ENCODE measurements around the gene PEPD.

Gene PEPD

DNA sequence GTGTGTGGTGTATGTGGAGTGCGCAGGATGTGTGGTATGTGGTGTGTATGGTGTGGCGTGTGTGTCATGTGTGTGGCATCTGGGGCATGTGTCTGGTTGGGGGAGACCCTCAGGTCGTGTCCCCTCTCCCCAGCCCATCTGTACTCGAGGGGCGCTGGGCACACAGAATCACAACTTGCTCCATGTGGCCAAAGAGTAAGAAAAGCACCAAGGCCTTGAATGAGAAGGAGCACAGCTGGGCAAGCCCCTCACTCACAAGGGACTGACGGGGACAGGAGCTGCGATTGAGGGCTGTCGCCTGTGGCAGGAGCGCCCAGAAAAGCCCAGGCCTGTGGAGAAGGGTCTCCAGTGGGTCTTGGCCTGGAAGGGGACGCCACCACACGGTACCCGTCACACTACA, 62.8 kb downstream of the PEPD start:
- no peak for DNase-seq (ENCODE audit: low read depth)

- DNase-seq (ENCODE audit: low read depth): no peak
These were observed 63.4 kb downstream of the PEPD start for GRCh38 chr19:33458171-33458633.

GRCh38 chr19:33456845-33457220, 64.8 kb downstream of the PEPD start:
- DNase-seq (ENCODE audit: low read depth): no peak

GRCh38 chr19:33456076-33456844, 65.3 kb downstream of the PEPD start:
- no peak for DNase-seq (ENCODE audit: low read depth)

- DNase-seq (ENCODE audit: low read depth): no peak
These were observed 68.3 kb downstream of the PEPD start for GRCh38 chr19:33453265-33453664.

DNA sequence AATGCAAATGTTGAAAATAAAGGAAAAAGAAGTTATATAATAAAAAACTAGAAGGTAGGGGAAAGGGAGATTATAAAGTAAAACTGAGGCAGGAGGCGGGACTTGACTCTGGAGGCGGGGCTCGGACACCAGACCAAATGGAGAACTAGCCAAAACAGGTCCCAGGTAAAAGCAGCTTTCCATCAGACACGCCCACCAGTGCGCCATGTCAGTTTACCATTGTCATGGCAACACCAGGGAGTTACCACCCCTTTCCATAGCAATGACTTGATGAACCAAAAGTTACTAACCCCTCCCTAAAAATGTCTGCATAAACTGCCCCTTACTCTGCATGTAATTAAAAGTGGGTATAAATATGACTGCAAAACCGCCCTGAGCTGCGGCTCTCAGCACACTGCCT, 70.9 kb downstream of the PEPD start:
- no peak for DNase-seq (ENCODE audit: low read depth)

DNA sequence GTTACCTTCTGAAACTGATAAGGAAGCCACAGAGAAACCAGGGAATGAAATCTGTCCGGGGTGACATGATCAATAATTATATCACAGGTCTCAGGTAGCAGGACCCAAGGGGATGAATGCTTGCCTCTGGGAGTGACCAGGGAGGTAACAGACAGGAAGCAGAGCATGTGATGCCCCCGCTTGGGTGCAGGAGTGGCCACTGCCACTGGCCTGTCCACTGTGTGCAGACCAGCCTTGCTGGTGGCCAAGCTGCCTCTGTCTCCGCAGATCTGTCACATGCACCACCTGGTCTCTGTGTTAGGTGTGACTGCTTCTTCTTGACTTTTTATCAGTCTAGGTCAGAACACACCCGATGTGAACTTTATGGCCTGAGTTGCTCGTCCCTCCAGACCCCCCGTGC, 71.8 kb downstream of the PEPD start:
- no peak for DNase-seq (ENCODE audit: low read depth)

GRCh38 chr19:33448159-33448516, 73.5 kb downstream of the PEPD start:
- no peak for DNase-seq (ENCODE audit: low read depth)

- DNase-seq (ENCODE audit: low read depth): no peak
These were observed 74.0 kb downstream of the PEPD start for GRCh38 chr19:33447336-33448158.

- peak; percentile 9 for DNase-seq (ENCODE audit: low read depth)
These were observed 75.0 kb downstream of the PEPD start for GRCh38 chr19:33446330-33447293.

DNA sequence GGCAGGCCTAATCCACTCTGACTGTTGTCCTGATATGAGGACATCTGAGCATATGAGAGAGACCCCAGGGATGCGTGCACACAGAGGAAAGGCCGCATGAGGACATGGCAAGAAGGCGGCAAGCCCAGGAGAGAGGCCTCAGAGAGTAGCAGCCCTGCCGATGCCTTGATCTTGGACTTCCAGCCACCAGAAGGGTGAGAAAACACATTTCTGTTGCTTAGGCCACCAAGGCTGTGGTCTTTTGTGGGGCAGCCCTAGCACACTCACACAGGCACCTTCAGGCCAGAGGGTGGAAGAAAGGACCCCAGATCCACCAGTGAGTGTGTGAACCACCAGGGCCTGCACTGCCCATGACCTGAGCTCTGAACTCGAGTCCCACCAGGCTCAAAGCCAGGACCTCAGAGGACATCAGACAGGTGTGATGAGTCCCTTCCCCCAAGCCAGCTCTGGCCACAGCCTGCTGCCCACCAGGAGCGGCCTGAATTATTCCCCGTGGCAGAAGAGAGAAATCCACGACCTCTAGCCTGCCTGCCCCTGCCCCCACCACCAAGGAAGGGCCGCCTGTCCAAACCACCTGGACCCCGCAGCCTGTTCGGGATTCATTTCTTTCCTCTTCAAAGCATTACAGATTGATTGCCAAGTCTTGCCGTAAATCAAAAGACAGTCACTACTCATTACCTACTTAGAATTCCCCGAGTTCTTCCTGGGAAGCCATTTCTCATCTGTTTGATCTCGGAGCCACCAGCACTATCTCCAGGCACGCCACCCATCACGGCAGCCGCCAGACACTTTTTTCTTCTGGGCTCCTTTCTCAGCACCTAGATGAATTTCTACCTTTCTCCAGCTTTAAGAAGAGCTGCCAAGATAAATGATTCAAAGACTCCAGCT, 75.9 kb downstream of the PEPD start:
- no peak for DNase-seq (ENCODE audit: low read depth)

GRCh38 chr19:33444562-33445441, 76.8 kb downstream of the PEPD start:
- no peak for DNase-seq (ENCODE audit: low read depth)

DNA sequence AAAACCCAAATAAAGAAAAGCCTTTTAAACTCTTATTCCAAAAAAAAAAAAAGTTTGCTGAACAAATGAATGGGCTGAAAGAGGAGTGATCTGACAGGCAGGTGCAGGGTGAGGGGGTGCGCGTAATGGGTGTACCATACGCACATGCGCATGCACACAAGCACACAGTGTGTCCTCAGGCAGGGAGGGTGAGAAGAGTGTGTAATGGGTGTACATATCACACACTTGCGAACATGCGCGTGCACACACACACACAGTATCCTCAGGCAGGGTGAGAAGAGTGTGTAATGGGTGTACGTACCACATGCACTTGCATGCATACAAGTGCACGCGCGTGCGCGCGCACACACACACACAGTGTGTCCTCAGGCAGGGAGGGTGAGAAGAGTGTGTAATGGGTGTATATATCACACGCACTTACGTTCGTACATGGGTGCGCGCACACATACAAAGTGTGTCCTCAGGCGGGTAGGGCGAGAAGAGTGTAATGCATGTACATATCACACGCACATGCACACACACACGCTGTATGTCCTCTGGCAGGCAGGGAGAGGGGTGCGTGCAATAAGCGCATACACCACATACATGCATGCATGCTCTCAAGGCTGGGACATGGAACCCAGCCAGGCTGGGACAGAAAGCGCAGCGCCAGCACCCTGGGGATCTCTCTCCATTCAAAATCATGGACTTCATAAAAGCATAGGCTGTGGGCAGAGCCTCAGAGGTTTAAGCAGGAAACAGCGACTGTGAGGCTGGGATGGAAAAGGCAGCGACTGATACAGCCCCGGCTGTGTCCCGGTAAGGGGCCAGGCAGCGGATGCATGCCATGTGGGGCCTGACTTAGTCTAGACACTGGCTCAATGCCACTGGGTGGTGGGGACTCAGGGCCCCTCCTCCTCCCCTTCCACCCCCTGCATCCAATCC, 77.7 kb downstream of the PEPD start:
- no peak for DNase-seq (ENCODE audit: low read depth)

DNA sequence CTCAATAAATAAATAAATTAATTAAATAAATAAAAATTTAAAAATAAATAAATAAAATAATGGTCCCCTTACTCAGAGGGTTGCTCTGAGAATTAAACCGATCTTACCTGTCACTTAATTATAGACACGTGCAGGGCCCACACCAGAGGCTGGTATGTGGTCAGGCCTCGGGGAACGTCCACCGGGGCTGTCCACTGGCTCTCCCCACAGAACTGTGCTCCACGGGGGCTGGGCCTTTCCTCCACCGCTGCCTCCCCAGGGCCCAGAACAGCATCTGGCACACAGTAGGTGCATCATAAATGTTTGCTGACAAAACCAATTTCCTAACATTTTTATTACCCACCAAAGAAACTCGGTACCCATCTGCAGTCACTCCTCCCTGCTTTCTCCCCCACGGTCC, 78.9 kb downstream of the PEPD start:
- no peak for DNase-seq (ENCODE audit: low read depth)

- no peak for DNase-seq (ENCODE audit: low read depth)
These were observed 79.8 kb downstream of the PEPD start for GRCh38 chr19:33441828-33442227.

DNA sequence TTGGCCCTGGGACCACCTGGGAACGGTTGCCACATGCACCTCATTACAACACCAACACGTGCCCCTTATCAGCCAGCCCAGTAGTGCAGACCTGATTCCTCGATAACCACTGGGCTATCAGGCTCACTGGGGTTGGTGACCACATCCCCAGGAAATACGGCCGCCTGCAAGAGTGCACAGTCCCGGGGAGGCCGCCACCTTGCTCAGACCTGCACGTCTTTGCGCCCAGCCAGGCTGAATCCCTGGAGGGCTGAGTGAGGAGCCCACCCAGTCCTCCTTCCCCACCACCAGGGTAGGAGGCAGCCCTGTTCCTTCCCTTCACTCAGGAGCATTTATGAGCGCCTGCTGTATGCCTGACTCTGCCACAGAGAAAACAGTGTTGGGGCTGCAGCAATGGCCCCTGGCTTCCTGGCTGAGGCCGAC, 80.3 kb downstream of the PEPD start:
- DNase-seq (ENCODE audit: low read depth): no peak

- no peak for DNase-seq (ENCODE audit: low read depth)
These were observed 80.9 kb downstream of the PEPD start for GRCh38 chr19:33440682-33441081.

DNA sequence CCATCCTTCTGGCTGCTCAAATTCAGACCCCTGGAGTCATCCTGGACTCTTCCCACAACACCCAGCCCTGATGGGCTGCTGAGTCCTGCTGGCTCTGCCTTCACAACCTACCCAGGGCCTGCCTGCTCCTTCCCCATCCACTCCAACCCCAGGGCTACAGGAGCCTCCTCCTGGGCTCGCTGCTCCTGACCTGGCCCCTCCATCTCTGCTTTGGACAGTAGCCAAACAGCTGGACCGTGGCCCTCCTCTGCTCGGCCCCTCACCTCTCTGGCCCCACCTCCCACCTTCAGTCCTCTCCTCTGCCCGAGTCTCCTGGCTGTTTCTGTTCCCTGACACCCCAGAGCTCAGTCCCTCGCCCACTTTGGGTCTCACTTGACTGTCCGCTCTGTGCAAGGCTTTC, 81.3 kb downstream of the PEPD start:
- no peak for DNase-seq (ENCODE audit: low read depth)
